Keratinocyte (primary cell): ENCODE results near the gene FLNC.

Experiments
- EZH2 ChIP-seq: IDR thresholded peaks from one replicate; pipeline ENCODE4 v1.6.1; 2012; ENCODE audit warnings: inconsistent platforms, mild to moderate bottlenecking, low read length, moderate library complexity
- TF ChIP-seq, protein P1 (sequence below), 3 experiments: IDR thresholded peaks in 1 of 3; conservative IDR thresholded peaks in 1 of 3; optimal IDR thresholded peaks in 1 of 3; 2 replicates in 2 of 3; 3 replicates in 1 of 3; pipeline versions ENCODE3 to v1.5.1; 2011; ENCODE audit warnings: low read length in 3 of 3, mild to moderate bottlenecking in 3 of 3, moderate library complexity in 2 of 3, control low read depth in 1 of 3, inconsistent platforms in 1 of 3; ENCODE audit not compliant: insufficient read depth in 2 of 3; ENCODE audit errors: extremely low read depth in 1 of 3

DNA sequence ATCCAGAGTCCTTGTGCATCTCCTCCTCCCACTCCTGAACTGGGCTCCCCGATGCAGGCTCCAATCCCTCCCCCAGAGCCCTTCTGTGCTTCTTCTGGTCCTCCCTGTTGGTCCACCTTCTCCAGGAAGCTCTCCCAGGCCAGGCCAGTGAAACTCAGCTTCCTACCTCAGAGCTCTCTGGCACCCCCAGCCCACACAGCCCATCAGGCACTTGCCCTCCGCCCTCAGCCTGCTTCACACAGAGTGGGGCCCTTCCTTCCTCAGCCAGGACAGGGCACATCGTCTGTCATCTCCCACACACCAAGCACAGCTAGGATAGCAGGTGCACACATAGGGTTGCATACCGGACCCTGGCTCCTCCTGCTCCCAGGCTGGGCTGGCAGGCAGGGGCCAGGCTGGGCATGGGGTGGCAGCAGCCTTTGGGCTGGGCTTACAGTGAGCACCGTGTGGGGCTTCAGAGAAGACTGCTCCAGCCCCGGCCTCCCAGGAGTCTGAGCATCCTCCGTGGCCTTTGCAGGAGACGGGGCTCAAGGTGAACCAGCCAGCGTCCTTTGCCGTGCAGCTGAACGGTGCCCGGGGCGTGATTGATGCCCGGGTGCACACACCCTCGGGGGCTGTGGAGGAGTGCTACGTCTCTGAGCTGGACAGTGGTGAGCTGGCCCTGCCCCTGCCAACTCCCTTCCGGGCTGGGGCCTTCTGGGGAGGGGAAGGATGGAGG is 26.0 kb downstream of the FLNC start:
- no peak for TF ChIP-seq EZH2
- TF ChIP-seq, protein P1, sequence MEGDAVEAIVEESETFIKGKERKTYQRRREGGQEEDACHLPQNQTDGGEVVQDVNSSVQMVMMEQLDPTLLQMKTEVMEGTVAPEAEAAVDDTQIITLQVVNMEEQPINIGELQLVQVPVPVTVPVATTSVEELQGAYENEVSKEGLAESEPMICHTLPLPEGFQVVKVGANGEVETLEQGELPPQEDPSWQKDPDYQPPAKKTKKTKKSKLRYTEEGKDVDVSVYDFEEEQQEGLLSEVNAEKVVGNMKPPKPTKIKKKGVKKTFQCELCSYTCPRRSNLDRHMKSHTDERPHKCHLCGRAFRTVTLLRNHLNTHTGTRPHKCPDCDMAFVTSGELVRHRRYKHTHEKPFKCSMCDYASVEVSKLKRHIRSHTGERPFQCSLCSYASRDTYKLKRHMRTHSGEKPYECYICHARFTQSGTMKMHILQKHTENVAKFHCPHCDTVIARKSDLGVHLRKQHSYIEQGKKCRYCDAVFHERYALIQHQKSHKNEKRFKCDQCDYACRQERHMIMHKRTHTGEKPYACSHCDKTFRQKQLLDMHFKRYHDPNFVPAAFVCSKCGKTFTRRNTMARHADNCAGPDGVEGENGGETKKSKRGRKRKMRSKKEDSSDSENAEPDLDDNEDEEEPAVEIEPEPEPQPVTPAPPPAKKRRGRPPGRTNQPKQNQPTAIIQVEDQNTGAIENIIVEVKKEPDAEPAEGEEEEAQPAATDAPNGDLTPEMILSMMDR (optimal IDR thresholded peaks at IDR 0.05 in 1 of 3, IDR thresholded peaks at IDR 0.05 in 1 of 3, conservative IDR thresholded peaks at IDR 0.05 in 1 of 3; ENCODE audit: extremely low read depth in 1 of 3, insufficient read depth in 2 of 3, low read length in 3 of 3) = no peak
